Activated CD4-positive, alpha-beta T cell treated with anti-CD3 and anti-CD28 coated beads, Interleukin-2, Interleukin-4, amounts not matched to agents 100 ng/mL and 50 ng/mL, durations not matched to agents 16 hours and 8 hours (primary cell): ENCODE measurements around the gene SPARCL1.

Experiments
- DNase-seq: peaks from one replicate; pipeline ENCODE4 v3.0.0-alpha.2; 2020; ENCODE audit warnings: low spot score

The SPARCL1 gene

DNA sequence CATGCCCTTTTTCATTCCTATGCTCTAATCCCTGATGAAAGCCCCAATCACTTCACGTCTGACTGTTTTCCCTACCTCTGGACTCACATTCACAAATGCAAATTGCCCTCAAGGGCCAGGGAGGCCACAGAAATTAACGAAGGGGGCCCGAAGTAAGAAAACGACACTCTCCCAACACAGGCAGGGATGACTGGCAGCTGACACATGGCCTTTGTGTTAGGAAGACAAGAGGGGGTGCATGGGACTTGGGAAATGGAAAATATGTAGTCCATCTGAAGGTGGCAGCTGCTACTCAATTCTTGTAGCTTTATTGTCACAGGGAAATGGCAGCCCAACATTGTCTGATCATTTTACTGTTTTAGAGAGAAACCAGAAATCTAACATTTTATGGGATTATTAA lies 12.3 kb upstream of the SPARCL1 start:
- DNase-seq, result no peak

DNA sequence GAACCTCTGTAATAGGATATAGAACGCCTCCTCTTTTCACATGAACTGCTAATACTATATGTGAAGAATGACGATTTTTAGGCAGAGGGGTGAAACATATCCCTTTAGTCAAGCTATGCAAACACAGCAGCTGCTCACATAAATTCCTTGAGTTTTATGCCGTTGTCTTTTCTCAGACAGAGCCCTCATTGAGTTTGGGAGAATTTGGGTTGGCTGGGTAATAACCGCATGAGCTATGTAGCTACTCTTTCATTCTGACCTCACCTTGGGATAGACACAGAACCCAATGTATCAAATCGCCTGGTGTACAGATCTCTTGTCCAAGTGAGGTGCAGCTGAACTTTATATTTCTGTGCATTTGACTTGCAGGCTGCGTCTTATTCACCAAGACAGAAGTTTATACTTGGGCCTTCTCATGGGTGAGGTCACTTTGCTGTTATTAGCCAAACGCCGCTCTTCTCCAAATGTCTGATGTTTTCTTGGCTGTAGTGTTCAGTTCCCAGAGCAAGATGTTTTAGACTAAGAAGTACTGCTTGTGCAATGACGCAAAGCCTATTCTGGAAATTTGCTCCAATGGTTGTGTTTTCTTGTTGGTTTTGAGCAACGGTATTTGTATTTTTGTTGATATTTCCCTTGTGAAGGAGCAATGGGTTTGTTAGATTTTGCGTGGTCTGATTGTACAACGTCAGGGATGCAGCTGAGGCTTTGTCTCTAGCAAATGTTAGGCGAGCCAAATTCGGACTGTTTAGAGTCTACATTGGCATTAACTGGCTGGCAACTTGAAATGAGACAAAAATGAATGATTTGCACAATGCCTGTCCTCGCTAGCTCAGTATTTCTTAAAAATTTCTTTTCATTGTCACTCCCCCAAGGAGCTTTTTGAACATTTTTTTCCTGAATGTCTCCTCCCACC lies 11.2 kb upstream of the SPARCL1 start:
- DNase-seq, result no peak

- no peak for DNase-seq
Measured at GRCh38 chr4:87532907-87533306, 3.7 kb upstream of the SPARCL1 start.

GRCh38 chr4:87532109-87532508 lies 2.9 kb upstream of the SPARCL1 start:
- no peak for DNase-seq

DNA sequence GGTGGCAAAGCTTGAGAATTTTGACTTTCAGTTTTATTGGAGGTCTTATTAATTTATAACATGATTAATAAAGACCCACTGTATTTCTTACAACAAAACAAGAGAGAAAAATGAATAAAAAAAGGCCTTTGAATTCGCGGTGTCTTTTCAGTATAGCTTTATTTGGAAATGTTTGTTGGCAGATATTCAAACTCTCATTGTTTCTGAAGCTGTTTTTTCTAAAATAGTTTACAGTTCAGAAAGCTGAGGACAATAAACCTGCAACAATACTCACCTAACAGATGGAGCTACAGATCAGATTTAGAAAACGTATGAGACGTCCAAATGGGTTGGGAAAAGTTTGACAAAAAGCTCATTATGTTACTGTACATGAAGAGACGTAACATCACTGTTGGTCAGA lies 2.4 kb upstream of the SPARCL1 start:
- DNase-seq, result no peak

DNA sequence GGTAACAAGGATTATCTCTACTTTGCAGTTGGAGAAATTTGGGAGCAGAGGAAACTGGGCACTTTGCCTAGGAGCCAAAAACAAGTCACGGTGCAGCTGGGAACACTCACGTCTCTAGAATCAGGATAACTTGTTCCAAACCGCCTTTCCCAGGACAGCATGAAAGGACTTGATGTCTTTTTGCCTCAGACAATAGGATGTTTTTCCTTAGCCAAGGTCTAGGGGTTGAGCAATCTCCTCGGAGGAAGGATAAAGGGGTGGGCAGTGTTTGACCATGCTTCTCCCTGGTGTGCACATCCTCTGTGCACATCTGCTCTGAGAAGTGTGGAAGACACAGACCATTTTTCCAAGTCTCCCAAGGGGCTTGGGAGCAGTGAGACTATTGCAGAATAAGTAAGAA lies 1.7 kb upstream of the SPARCL1 start:
- DNase-seq, result no peak

DNA sequence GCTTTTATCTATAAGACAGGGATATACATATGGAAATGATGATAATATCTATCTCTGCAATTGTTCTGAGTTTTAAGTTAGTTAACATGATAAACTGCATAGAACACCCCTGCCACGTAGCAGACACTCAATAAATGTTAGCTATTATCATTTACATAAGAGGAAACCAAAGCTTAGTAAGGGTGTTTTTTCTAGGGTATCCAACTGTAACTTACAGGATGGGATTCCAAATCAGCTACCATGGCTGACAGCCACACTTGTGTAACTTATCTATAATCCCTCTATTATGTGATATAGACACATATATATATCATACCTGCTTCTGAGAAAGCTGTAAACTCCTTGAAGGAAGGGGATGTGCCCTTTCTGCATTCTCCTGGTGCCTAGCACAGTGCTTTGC lies 1.1 kb upstream of the SPARCL1 start:
- no peak for DNase-seq

- no peak for DNase-seq
Measured at GRCh38 chr4:87527431-87528220, 1.6 kb downstream of the SPARCL1 start.

- DNase-seq, result no peak
Measured at GRCh38 chr4:87525636-87526295, 3.4 kb downstream of the SPARCL1 start.

- no peak for DNase-seq
Measured at GRCh38 chr4:87524456-87524855, 4.7 kb downstream of the SPARCL1 start.

DNA sequence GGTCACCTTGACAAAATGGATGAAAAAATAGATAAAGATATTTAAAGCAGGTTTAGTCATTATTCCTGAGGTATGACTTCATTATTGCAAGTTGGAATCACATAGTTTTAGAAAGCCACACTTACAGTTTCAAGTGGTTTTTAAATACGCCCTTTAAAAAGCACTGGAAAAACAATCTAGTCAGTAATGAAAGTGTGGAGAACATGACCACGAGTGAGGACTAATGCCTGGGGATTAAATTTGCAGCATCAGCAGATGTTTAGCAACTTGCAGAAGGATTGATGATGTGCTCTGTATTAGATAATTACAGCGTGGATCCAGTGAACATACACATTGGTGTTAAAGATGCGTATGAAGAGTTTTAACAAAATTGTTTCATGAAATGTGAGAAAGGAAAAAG lies 5.9 kb downstream of the SPARCL1 start:
- no peak for DNase-seq

DNA sequence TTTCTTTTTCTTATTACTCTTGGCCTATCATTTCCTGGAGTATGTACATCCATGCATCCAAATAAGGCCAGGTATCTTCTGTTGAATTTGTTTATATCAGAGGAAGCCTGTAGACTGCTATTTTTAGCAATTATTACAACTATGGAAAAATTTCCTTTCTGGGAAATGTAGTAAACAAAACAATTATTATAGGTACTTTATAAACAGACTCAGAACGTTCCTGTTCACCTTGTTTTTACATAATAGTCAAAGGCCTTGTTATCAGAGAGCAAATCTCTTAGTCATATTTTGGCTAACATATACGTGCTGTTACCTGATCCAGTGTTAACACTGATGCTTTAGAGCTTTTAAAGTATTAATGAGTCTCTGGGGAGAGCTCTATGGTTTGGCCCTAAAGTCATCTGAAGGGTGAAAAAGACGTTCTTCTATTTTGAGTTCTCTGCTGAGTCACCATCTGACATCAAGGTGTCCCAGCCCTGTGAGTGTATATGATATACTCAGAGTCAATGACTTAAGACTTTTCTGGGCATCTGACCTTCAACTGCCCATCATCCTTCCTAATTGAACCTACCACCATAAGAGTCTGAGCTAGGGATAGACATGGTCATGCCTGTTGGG lies 7.3 kb downstream of the SPARCL1 start:
- DNase-seq, result no peak

GRCh38 chr4:87521319-87521718 lies 7.9 kb downstream of the SPARCL1 start:
- no peak for DNase-seq

DNA sequence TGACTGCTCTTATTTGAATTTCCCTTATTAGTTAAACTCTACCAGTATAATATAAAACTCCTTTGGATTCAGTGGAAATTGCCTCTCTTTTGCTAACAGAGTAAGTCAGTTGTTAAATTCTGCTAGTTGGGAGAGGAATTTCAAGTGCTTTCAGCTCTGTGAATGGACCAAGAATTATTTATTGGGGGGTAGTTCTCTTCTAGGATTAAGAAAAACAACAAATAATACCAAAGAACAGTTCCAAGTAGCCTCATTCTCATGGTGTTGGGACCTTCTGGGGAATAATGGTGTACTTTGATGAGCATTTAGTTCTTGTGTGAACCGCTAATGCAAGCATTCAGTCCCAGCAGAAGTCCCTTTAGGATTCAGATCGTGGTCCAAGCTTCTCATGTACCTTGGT lies 11.6 kb downstream of the SPARCL1 start:
- DNase-seq, result no peak

- no peak for DNase-seq
Measured at GRCh38 chr4:87516683-87517082, 12.5 kb downstream of the SPARCL1 start.

GRCh38 chr4:87512400-87512799 lies 16.8 kb downstream of the SPARCL1 start:
- no peak for DNase-seq

GRCh38 chr4:87511500-87511899 lies 17.7 kb downstream of the SPARCL1 start:
- no peak for DNase-seq

GRCh38 chr4:87510747-87511146 lies 18.4 kb downstream of the SPARCL1 start:
- DNase-seq, result no peak

GRCh38 chr4:87506974-87507701 lies 22.0 kb downstream of the SPARCL1 start:
- no peak for DNase-seq

DNA sequence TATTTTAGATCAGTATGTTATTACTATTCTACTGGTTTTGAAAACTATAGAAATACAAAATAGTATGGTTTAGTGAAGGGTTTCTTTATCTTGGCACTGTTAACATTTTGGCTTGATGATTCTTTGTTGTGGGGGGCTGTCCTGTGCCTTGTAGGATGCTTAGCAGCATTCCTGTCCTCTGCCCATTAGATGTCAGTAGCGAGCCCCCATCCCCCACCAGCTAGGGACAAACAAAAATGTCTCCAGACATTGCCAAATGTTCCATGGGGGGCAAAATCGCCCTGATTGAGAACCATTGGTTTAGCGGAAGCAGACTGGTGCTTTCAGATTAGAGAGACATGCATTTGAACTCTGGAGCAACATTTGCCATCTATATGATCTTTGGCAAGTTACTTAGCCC lies 23.3 kb downstream of the SPARCL1 start:
- DNase-seq, result no peak

GRCh38 chr4:87502580-87503238 lies 26.5 kb downstream of the SPARCL1 start:
- DNase-seq, result no peak
